OCI-LY7 (cell line): ENCODE results near the gene RNASET2. TPM values are rescaled to one million over a fixed set of nuclear protein-coding genes. Genes with fewer than 3 reads are reported as not detected.

Experiments
- BruUV-seq: library from RNA; stranded (reverse); fragments of 400-500 nt; replicated peaks from 2 replicates; lab custom pipeline; 2021; lab: Mats Ljungman, UMichigan
- CTCF ChIA-PET: fragments of 300-600 bp; sonication (Branson Sonifier 250); formaldehyde crosslinking; loops from one replicate; lab custom pipeline; 2022; ENCODE audit warnings: antibody characterized with exemption; ENCODE audit not compliant: unreplicated experiment; lab: Charles Lee
- POLR2A ChIA-PET: fragments of 300-600 bp; sonication (Branson Sonifier 250); formaldehyde crosslinking; loops from one replicate; lab custom pipeline; 2022; ENCODE audit warnings: antibody characterized with exemption; lab: Charles Lee
- DNase-seq: peaks from one replicate; pipeline ENCODE4 v3.0.0-alpha.2; 2015; ENCODE audit warnings: low spot score
- H2AFZ ChIP-seq: fragments of 200-600 bp; sonication (generic), shearing (Covaris generic); 2 replicates; pipeline ENCODE4 v1.6.1; 2014; ENCODE audit warnings: mild to moderate bottlenecking, antibody characterized with exemption, low read length, moderate library complexity
- H3K27ac ChIP-seq: fragments of 200-600 bp; sonication (generic); 2 replicates; pipeline ENCODE4 v1.5.1; 2014; ENCODE audit warnings: mixed run types, low read depth, mild to moderate bottlenecking, moderate library complexity, low read length, inconsistent platforms; ENCODE audit not compliant: poor library complexity, severe bottlenecking
- H3K36me3 ChIP-seq: fragments of 200-600 bp; sonication (generic); 2 replicates; pipeline ENCODE4 v1.6.1; 2014; ENCODE audit warnings: mild to moderate bottlenecking, antibody characterized with exemption, low read length, moderate library complexity, mixed read lengths; ENCODE audit not compliant: insufficient read depth
- H3K4me1 ChIP-seq: fragments of 200-600 bp; sonication (generic); 2 replicates; pipeline ENCODE4 v1.5.1; 2014; ENCODE audit warnings: mild to moderate bottlenecking, low read length; ENCODE audit not compliant: insufficient read depth, poor library complexity, severe bottlenecking
- H3K4me2 ChIP-seq: fragments of 200-600 bp; sonication (generic); 2 replicates; pipeline ENCODE4 v1.6.1; 2014; ENCODE audit warnings: mild to moderate bottlenecking, low read length
- H3K4me3 ChIP-seq: fragments of 200-600 bp; sonication (generic); 2 replicates; pipeline ENCODE4 v1.5.1; 2014; ENCODE audit warnings: mild to moderate bottlenecking, low read depth, low read length; ENCODE audit not compliant: poor library complexity, severe bottlenecking
- H3K79me2 ChIP-seq: fragments of 200-600 bp; sonication (generic); 2 replicates; pipeline ENCODE4 v1.6.1; 2016; ENCODE audit warnings: low read depth, mild to moderate bottlenecking, low read length, moderate library complexity, mixed read lengths; ENCODE audit not compliant: insufficient read depth
- H3K9me2 ChIP-seq: fragments of 200-600 bp; sonication (generic); 2 replicates; pipeline ENCODE4 v1.6.1; 2016; ENCODE audit warnings: mild to moderate bottlenecking, low read length, mixed read lengths; ENCODE audit not compliant: insufficient read depth
- H3K9me3 ChIP-seq: fragments of 200-600 bp; sonication (generic); 2 replicates; pipeline ENCODE4 v1.6.1; 2014; ENCODE audit warnings: mild to moderate bottlenecking, mixed run types, low read length, mixed read lengths
- H4K20me1 ChIP-seq: fragments of 200-600 bp; sonication (generic); 2 replicates; pipeline ENCODE4 v1.6.1; 2014; ENCODE audit warnings: mild to moderate bottlenecking, antibody characterized with exemption, low read length, moderate library complexity, mixed read lengths; ENCODE audit not compliant: insufficient read depth
- EZH2phosphoT487 ChIP-seq: fragments of 200-600 bp; sonication (generic); IDR thresholded peaks from 2 replicates; pipeline ENCODE4 v1.6.1; 2018; ENCODE audit warnings: low read depth, borderline replicate concordance, mild to moderate bottlenecking, mixed run types, antibody characterized with exemption, low read length, moderate library complexity, mixed read lengths
- intact Hi-C: fragments of 100-400 bp; cut with micrococcal nuclease; formaldehyde crosslinking; loops from one replicate; pipeline ENCODE4 v1.10.0; 2022; ENCODE audit not compliant: unreplicated experiment
- total RNA-seq, 2 experiments: library from RNA; depleted of rRNA in 1 of 2; stranded (reverse); fragments of >200 nt in 1 of 2; shearing (Covaris generic) in 1 of 2; gene quantifications; 2 replicates each; pipeline ENCODE4 v1.2.3, GENCODE V29; 2014 to 2022
- TF ChIP-seq, protein P1 (sequence below): fragments of 200-600 bp; sonication (generic); conservative IDR thresholded peaks from 2 replicates; pipeline ENCODE4 v1.5.1; 2014; ENCODE audit warnings: mild to moderate bottlenecking, antibody characterized with exemption, low read length, moderate library complexity, mixed read lengths

The RNASET2 gene
- total RNA-seq, 2 experiments from 2014 or later, result 71.7 to 105 TPM

DNA sequence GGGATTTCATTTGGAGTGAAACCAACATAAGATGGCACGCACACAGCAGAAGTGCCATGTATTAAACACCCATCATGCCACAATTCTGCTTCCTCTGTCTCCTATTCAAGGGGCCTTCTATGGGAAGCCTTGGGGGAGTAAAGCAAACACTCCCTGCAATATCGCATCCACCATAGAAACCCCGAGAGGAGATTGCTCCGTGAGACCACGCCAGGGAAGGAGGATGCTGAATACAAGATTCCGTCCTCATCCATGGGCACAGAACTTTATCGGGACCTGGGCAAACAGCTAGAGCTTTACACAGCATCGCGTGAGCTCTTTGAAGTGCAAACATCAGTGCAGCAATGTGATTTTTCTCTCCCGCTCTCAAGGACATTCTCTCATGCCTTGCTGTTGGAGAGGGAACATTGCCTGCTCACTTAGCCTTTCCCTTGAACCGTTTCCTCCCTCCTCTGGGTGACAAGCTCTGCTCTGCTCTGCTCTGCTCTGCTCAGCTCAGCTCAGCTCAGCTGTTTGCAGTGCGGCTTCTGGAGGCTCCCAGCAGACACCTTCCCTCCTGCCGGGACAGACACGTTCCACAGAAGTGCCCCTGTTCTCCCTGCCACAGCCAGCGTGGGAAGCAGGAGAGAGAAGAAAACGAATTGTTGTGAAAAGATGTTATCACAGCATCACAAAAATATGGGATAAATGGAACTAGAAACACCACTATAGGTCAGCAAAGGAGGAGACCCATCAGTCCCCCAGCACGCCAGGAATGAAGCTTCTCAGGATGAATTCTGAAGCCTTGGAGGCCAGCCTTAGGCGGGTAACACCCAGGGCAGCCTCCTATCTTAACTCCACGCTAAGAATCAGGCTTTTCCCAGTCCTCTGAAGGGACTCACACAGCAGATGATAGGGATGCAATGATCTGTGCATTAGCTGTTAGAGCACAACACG, 48.2 kb downstream of the RNASET2 start:
- Histone ChIP-seq H3K9me2 (no peaks in the 10 kb centered on the region), H3K27ac (no peak overlapping the region), H3K4me1 (peaks cover 24% of the 10 kb centered on the region), H3K79me2 (no peaks in the 10 kb centered on the region), H3K9me3 (no peaks in the 10 kb centered on the region), H2AFZ (peak overlapping the region; percentile 50; the same call in 1 of the 2 replicates), H3K4me2 (peak overlapping the region; percentile 50; the same call in 1 of the 2 replicates), H4K20me1 (no peaks in the 10 kb centered on the region), H3K4me3 (no peak overlapping the region), H3K36me3 (no peaks in the 10 kb centered on the region)
- intact Hi-C loops, result no loop called here
- DNase-seq, result no peak
- TF ChIP-seq EZH2phosphoT487, result no peak
- TF ChIP-seq, protein P1, sequence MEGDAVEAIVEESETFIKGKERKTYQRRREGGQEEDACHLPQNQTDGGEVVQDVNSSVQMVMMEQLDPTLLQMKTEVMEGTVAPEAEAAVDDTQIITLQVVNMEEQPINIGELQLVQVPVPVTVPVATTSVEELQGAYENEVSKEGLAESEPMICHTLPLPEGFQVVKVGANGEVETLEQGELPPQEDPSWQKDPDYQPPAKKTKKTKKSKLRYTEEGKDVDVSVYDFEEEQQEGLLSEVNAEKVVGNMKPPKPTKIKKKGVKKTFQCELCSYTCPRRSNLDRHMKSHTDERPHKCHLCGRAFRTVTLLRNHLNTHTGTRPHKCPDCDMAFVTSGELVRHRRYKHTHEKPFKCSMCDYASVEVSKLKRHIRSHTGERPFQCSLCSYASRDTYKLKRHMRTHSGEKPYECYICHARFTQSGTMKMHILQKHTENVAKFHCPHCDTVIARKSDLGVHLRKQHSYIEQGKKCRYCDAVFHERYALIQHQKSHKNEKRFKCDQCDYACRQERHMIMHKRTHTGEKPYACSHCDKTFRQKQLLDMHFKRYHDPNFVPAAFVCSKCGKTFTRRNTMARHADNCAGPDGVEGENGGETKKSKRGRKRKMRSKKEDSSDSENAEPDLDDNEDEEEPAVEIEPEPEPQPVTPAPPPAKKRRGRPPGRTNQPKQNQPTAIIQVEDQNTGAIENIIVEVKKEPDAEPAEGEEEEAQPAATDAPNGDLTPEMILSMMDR, result no peak
- ChIA-PET POLR2A (interaction anchor here (0.5 to 1.3 kb wide), 2 partner anchors 8 to 145 kb away, joined by 3 to 4 read pairs; no protein-coding TSS in a partner anchor), CTCF (no interaction called here)
- no TSS peak for BruUV-seq

DNA sequence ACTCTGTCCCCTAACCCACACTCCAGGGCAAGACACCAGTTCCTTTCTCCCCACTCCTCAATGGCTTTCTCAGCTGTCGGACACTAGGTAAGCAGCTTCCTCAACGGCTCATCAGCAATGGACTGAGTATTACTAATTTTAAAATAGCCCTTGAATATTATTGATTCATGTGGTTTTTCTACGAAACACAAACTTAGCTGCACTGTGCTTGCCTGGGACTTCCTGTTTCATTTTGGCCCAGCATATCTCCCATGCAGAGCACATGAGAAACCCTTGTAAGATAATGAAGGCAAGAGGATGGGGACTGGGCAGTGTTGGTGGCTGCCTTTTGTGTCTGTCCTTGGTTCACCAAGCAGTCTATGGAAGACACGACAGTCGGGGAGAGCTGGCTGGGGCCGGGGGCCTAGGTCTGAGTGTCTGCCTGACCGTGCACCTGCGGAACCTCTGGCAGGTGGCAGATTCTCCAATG, 48.9 kb downstream of the RNASET2 start:
- Histone ChIP-seq H2AFZ (peak overlapping the region; percentile 50; the same call in 1 of the 2 replicates), H3K4me2 (peak overlapping the region; percentile 50), H3K4me1 (peaks cover 24% of the 10 kb centered on the region), H3K9me3 (no peaks in the 10 kb centered on the region), H3K4me3 (no peak overlapping the region), H3K79me2 (no peaks in the 10 kb centered on the region), H3K27ac (no peak overlapping the region), H3K36me3 (no peaks in the 10 kb centered on the region), H4K20me1 (no peaks in the 10 kb centered on the region), H3K9me2 (no peaks in the 10 kb centered on the region)
- ChIA-PET CTCF (no interaction called here), POLR2A (interaction anchor here (0.5 to 1.3 kb wide), 2 partner anchors 9 to 146 kb away, joined by 3 to 4 read pairs; no protein-coding TSS in a partner anchor)
- no TSS peak for BruUV-seq
- no peak for TF ChIP-seq EZH2phosphoT487
- TF ChIP-seq, protein P1, result no peak
- intact Hi-C loops, result no loop called here
- peak; percentile 47 for DNase-seq
